Osteocyte (in vitro differentiated cells): Measurements from ENCODE around the gene TCF19. TPM values are rescaled to one million over a fixed set of nuclear protein-coding genes. Genes with fewer than 3 reads are reported as not detected.

Experiments used
- DNase-seq: peaks from one replicate; pipeline ENCODE4 v3.0.0; 2021; ENCODE audit warnings: mixed read lengths; ENCODE audit not compliant: unreplicated experiment; ENCODE audit errors: extremely low spot score
- H3K27ac Mint-ChIP-seq: one replicate; pipeline ENCODE4 v1.8.0; 2021; ENCODE audit warnings: mild to moderate bottlenecking, mixed read lengths; ENCODE audit not compliant: unreplicated experiment
- H3K27me3 Mint-ChIP-seq: one replicate; pipeline ENCODE4 v1.8.0; 2021; ENCODE audit warnings: mixed read lengths; ENCODE audit not compliant: unreplicated experiment
- H3K36me3 Mint-ChIP-seq: one replicate; pipeline ENCODE4 v1.8.0; 2021; ENCODE audit warnings: mixed read lengths; ENCODE audit not compliant: unreplicated experiment
- H3K4me1 Mint-ChIP-seq: one replicate; pipeline ENCODE4 v1.8.0; 2021; ENCODE audit warnings: mixed read lengths; ENCODE audit not compliant: unreplicated experiment
- H3K4me3 Mint-ChIP-seq: one replicate; pipeline ENCODE4 v1.8.0; 2021; ENCODE audit warnings: mild to moderate bottlenecking, moderate library complexity, mixed read lengths; ENCODE audit not compliant: unreplicated experiment
- H3K9me3 Mint-ChIP-seq: one replicate; pipeline ENCODE4 v1.8.0; 2021; ENCODE audit warnings: mixed read lengths; ENCODE audit not compliant: unreplicated experiment
- CTCF ChIP-seq: fragments of 200-600 bp; sonication (generic); IDR thresholded peaks from 2 replicates; pipeline ENCODE4 v1.5.0; 2021; ENCODE audit warnings: antibody characterized with exemption, mild to moderate bottlenecking, moderate library complexity
- total RNA-seq: library from RNA; stranded (reverse); gene quantifications from 2 replicates; pipeline ENCODE4 v1.2.1, GENCODE V29; 2021

Gene TCF19
- total RNA-seq, 1 donor from 2014 or later, result 8.8 TPM

GRCh38 chr6:31209137-31209536 lies 50.7 kb downstream of the TCF19 start:
- Mint-ChIP-seq H3K27ac (no peak overlapping the region), H3K9me3 (no peaks in the 10 kb centered on the region), H3K36me3 (no peaks in the 10 kb centered on the region), H3K4me3 (no peak overlapping the region), H3K4me1 (peaks cover 4% of the 10 kb centered on the region), H3K27me3 (peaks cover 19% of the 10 kb centered on the region)
- DNase-seq, result no peak
- TF ChIP-seq CTCF, result no peak

GRCh38 chr6:31210123-31210522 lies 51.7 kb downstream of the TCF19 start:
- no peak overlapping the region for H3K4me3 Mint-ChIP-seq
- no peak for TF ChIP-seq CTCF
- no peaks in the 10 kb centered on the region for H3K36me3 Mint-ChIP-seq
- no peak for DNase-seq
- no peak overlapping the region for H3K27ac Mint-ChIP-seq
- H3K27me3 Mint-ChIP-seq, result peaks cover 19% of the 10 kb centered on the region
- no peaks in the 10 kb centered on the region for H3K4me1 Mint-ChIP-seq
- H3K9me3 Mint-ChIP-seq, result peaks cover 7% of the 10 kb centered on the region

GRCh38 chr6:31210741-31211532 lies 52.5 kb downstream of the TCF19 start:
- H3K4me1 Mint-ChIP-seq, result no peaks in the 10 kb centered on the region
- H3K4me3 Mint-ChIP-seq, result no peak overlapping the region
- H3K9me3 Mint-ChIP-seq, result peaks cover 8% of the 10 kb centered on the region
- no peak for DNase-seq
- peaks cover 19% of the 10 kb centered on the region for H3K27me3 Mint-ChIP-seq
- no peak overlapping the region for H3K27ac Mint-ChIP-seq
- no peaks in the 10 kb centered on the region for H3K36me3 Mint-ChIP-seq
- no peak for TF ChIP-seq CTCF

Other genes starting within 250 kb of the TCF19 start
- 44.0 and 46.4 TPM in 2 replicates for gene VARS2, start 244.4 kb upstream of the TCF19 start, total RNA-seq
- gene SFTA2, start 226.4 kb upstream of the TCF19 start, total RNA-seq, result not detected in 2 replicates
- gene MUCL3, start 217.6 kb upstream of the TCF19 start, total RNA-seq, result not detected in 2 replicates
- not detected in 2 replicates for gene MUC21, start 174.9 kb upstream of the TCF19 start, total RNA-seq
- gene MUC22, start 148.1 kb upstream of the TCF19 start, total RNA-seq, result not detected in 2 replicates
- gene C6orf15, start 46.0 kb upstream of the TCF19 start, total RNA-seq, result not detected in 2 replicates
- 3.2 and 6.2 TPM in 2 replicates for gene PSORS1C1, start 43.8 kb upstream of the TCF19 start, total RNA-seq
- gene CDSN, start 38.1 kb upstream of the TCF19 start, total RNA-seq, result not detected in 2 replicates
- not detected in 2 replicates for gene PSORS1C2, start 19.5 kb upstream of the TCF19 start, total RNA-seq
- 16.7 and 19.0 TPM in 2 replicates for gene CCHCR1, start 787 bp upstream of the TCF19 start, total RNA-seq
- gene POU5F1, start 12.1 kb downstream of the TCF19 start, total RNA-seq, result not detected in 2 replicates
- 408 and 450 TPM in 2 replicates for gene HLA-C, start 113.5 kb downstream of the TCF19 start, total RNA-seq
- gene HLA-B, start 198.6 kb downstream of the TCF19 start, total RNA-seq, result 642 and 768 TPM in 2 replicates
- gene MICA, start 245.0 kb downstream of the TCF19 start, total RNA-seq, result 32.2 and 33.0 TPM in 2 replicates